ENCODE data around the gene RPP38.

RPP38 gene

DNA sequence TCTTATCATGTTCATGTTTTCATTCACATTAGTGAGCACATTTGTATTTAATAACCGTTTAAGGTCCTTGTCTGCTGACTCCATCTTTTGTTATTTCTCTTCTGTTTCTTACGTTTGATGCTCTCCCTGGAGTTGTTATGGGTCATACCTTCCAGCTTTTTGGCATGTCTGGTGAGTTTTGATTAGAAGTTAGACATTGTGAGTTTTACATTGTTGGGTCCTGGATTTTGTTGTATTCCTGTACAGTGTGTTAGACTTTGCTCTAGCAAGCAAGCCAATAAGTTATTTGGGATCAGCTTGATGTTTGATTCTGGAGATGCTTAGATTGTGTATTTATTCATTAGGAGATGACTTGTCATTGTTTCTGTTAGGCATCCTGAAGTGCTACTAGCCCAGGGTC lies 36.5 kb upstream of the RPP38 start:
- Histone ChIP-seq H3F3A (ENCODE audit: low read depth) (no peaks in the 10 kb centered on the region), H4K20me1 (ENCODE audit: insufficient read depth, low read length, poor library complexity, severe bottlenecking) (no peaks in the 10 kb centered on the region), H3K4me2 (ENCODE audit: low read depth, low read length, poor library complexity, severe bottlenecking) (no peak overlapping the region), H3K9me3 (ENCODE audit: insufficient read depth, low read depth, low read length) (peaks cover 13% of the 10 kb centered on the region; the same call in 1 of the 2 replicates), H3K9ac (ENCODE audit: low read depth, low read length, poor library complexity, severe bottlenecking) (no peak overlapping the region), H2AFZ (ENCODE audit: low read length) (no peak overlapping the region), H3K36me3 (ENCODE audit: insufficient read depth, low read length) (no peaks in the 10 kb centered on the region), H3K79me2 (ENCODE audit: insufficient read depth, low read length) (no peaks in the 10 kb centered on the region), H3K4me1 (ENCODE audit: insufficient read depth, low read length, poor library complexity, severe bottlenecking) (no peaks in the 10 kb centered on the region), H3K9me2 (replicated peaks; ENCODE audit: low read depth, low read length) (no peaks in the 10 kb centered on the region), H3K27me3 (ENCODE audit: insufficient read depth, low read length, poor library complexity, severe bottlenecking) (no peaks in the 10 kb centered on the region), H3K4me3 (ENCODE audit: low read length, poor library complexity, severe bottlenecking) (no peak overlapping the region)
- TF ChIP-seq CTCF (conservative IDR thresholded peaks at IDR 0.05; ENCODE audit: low read length) = no peak
- TF ChIP-seq EZH2phosphoT487 (IDR thresholded peaks at IDR 0.05; ENCODE audit: borderline replicate concordance) = no peak

DNA sequence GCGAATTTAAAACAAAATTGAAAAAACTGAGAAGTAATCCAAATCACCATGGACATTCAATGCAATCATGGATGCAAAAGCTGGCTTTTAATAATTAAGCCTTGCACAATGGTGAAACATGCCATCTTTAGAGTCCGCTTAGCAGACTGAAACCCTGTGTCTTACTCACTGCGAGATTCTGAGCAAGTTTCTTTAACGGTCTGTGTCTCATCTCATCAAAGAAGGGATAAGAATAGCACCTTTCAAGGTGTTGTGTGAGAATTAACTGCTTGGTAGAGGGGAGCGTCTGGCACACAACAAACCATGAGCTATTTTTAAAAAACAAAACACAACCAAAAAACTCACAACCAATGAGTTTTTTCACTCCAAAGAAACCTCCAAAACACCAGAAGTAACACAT lies 30.0 kb upstream of the RPP38 start:
- Histone ChIP-seq H2AFZ (ENCODE audit: low read length) (no peak overlapping the region), H4K20me1 (ENCODE audit: insufficient read depth, low read length, poor library complexity, severe bottlenecking) (no peaks in the 10 kb centered on the region), H3K9me3 (ENCODE audit: insufficient read depth, low read depth, low read length) (peaks cover 4% of the 10 kb centered on the region; the same call in 1 of the 2 replicates), H3F3A (ENCODE audit: low read depth) (no peaks in the 10 kb centered on the region), H3K9ac (ENCODE audit: low read depth, low read length, poor library complexity, severe bottlenecking) (no peak overlapping the region), H3K9me2 (replicated peaks; ENCODE audit: low read depth, low read length) (no peaks in the 10 kb centered on the region), H3K4me1 (ENCODE audit: insufficient read depth, low read length, poor library complexity, severe bottlenecking) (no peaks in the 10 kb centered on the region), H3K4me2 (ENCODE audit: low read depth, low read length, poor library complexity, severe bottlenecking) (no peak overlapping the region), H3K79me2 (ENCODE audit: insufficient read depth, low read length) (no peaks in the 10 kb centered on the region), H3K36me3 (ENCODE audit: insufficient read depth, low read length) (no peaks in the 10 kb centered on the region), H3K27me3 (ENCODE audit: insufficient read depth, low read length, poor library complexity, severe bottlenecking) (no peaks in the 10 kb centered on the region), H3K4me3 (ENCODE audit: low read length, poor library complexity, severe bottlenecking) (no peak overlapping the region)
- TF ChIP-seq CTCF (conservative IDR thresholded peaks at IDR 0.05; ENCODE audit: low read length) (no peak), EZH2phosphoT487 (IDR thresholded peaks at IDR 0.05; ENCODE audit: borderline replicate concordance) (no peak)

- Histone ChIP-seq H3K9me3 (ENCODE audit: insufficient read depth, low read depth, low read length) (peaks cover 4% of the 10 kb centered on the region; the same call in 1 of the 2 replicates), H3K79me2 (ENCODE audit: insufficient read depth, low read length) (no peaks in the 10 kb centered on the region), H3K9ac (ENCODE audit: low read depth, low read length, poor library complexity, severe bottlenecking) (no peak overlapping the region), H3K36me3 (ENCODE audit: insufficient read depth, low read length) (no peaks in the 10 kb centered on the region), H3K4me3 (ENCODE audit: low read length, poor library complexity, severe bottlenecking) (no peak overlapping the region), H3F3A (ENCODE audit: low read depth) (no peaks in the 10 kb centered on the region), H4K20me1 (ENCODE audit: insufficient read depth, low read length, poor library complexity, severe bottlenecking) (no peaks in the 10 kb centered on the region), H3K4me2 (ENCODE audit: low read depth, low read length, poor library complexity, severe bottlenecking) (no peak overlapping the region), H3K27me3 (ENCODE audit: insufficient read depth, low read length, poor library complexity, severe bottlenecking) (no peaks in the 10 kb centered on the region), H3K9me2 (replicated peaks; ENCODE audit: low read depth, low read length) (no peaks in the 10 kb centered on the region), H3K4me1 (ENCODE audit: insufficient read depth, low read length, poor library complexity, severe bottlenecking) (no peaks in the 10 kb centered on the region), H2AFZ (ENCODE audit: low read length) (no peak overlapping the region)
- TF ChIP-seq EZH2phosphoT487 (IDR thresholded peaks at IDR 0.05; ENCODE audit: borderline replicate concordance) (no peak), CTCF (conservative IDR thresholded peaks at IDR 0.05; ENCODE audit: low read length) (no peak)
These were observed 28.4 kb upstream of the RPP38 start for GRCh38 chr10:15068802-15069201.
